Stimulated activated CD8-positive, alpha-beta memory T cell treated with anti-CD3 and anti-CD28 coated beads, Interleukin-4, amount 100 ng/mL, for 1 hour (primary cell): ENCODE data around the gene LSM7.
"Not testable (repeated sequence)": the region's sequence is repeated elsewhere in the genome, so short reads cannot be mapped to it uniquely, and the experiment has no call there.

Experiments used
- DNase-seq, 2 donors: peaks; one replicate each; pipeline ENCODE4 v3.0.0-alpha.2; 2020; ENCODE audit warnings: low read depth in 2 of 2, low spot score in 1 of 2

Gene LSM7

GRCh38 chr19:2355168-2356035 is 27.0 kb upstream of the LSM7 start:
- no peak for DNase-seq

- DNase-seq, result no peak
Observed at GRCh38 chr19:2354670-2355069, 26.3 kb upstream of the LSM7 start.

GRCh38 chr19:2353887-2354592 is 25.7 kb upstream of the LSM7 start:
- DNase-seq, result no peak

GRCh38 chr19:2353159-2353886 is 24.9 kb upstream of the LSM7 start:
- no peak for DNase-seq

- no peak for DNase-seq
Observed at GRCh38 chr19:2352121-2352520, 23.7 kb upstream of the LSM7 start.

GRCh38 chr19:2351591-2351990 is 23.2 kb upstream of the LSM7 start:
- no peak for DNase-seq

- no peak for DNase-seq
Observed at GRCh38 chr19:2350656-2351055, 22.3 kb upstream of the LSM7 start.

GRCh38 chr19:2349818-2350217 is 21.4 kb upstream of the LSM7 start:
- not testable (repeated sequence) for DNase-seq

- no peak for DNase-seq
Observed at GRCh38 chr19:2345794-2346663, 17.6 kb upstream of the LSM7 start.

GRCh38 chr19:2345076-2345475 is 16.7 kb upstream of the LSM7 start:
- no peak for DNase-seq

GRCh38 chr19:2344381-2344870 is 16.0 kb upstream of the LSM7 start:
- no peak for DNase-seq

- DNase-seq, result no peak
Observed at GRCh38 chr19:2343289-2343982, 15.1 kb upstream of the LSM7 start.

- DNase-seq, result no peak
Observed at GRCh38 chr19:2342656-2343288, 14.4 kb upstream of the LSM7 start.

- DNase-seq, result no peak
Observed at GRCh38 chr19:2341982-2342381, 13.6 kb upstream of the LSM7 start.

- DNase-seq, result no peak
Observed at GRCh38 chr19:2341244-2341751, 12.9 kb upstream of the LSM7 start.

- DNase-seq, result no peak
Observed at GRCh38 chr19:2340496-2341243, 12.3 kb upstream of the LSM7 start.

GRCh38 chr19:2339644-2340310 is 11.4 kb upstream of the LSM7 start:
- no peak for DNase-seq
